Measurements from ENCODE around the gene MIOX. TPM values are rescaled to one million over a fixed set of nuclear protein-coding genes. Genes with fewer than 3 reads are reported as not detected.
"Not testable (repeated sequence)": the region's sequence is repeated elsewhere in the genome, so short reads cannot be mapped to it uniquely, and the experiment has no call there.

MIOX gene
- total RNA-seq, 2 donors from 2014 or later = 3.4 to 5.2 TPM

DNA sequence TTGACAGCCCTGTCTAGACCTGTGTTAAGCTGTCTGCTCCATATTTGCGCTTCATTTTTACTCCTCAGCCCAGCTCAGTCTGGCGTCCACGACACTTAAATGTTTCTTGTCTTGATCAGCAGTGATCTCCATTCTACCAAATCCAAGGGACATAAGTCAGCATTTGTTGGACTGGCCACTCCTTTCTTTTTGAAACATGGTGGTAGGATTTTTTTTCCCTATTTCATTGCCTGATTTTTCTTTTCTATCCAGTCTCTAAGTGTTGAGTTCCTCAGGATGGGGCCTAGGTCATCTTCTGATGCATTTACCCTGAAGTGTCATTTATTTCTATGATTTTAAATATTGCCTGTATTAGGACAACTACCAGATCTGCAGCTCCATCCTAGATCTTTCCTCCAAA lies 22.2 kb downstream of the MIOX start:
- Mint-ChIP-seq H3K4me3 (peak overlapping the region; percentile 85 to 89), H3K27ac (peak overlapping the region; percentile 70), H3K9me3 (no peaks in the 10 kb centered on the region), H3K36me3 (ENCODE audit: insufficient read depth in 2 of 2) (peaks cover 3 to 14% of the 10 kb centered on the region in 2 donors), H3K27me3 (ENCODE audit: low read depth) (no peaks in the 10 kb centered on the region), H3K4me1 (ENCODE audit: low read depth) (peaks cover 43% of the 10 kb centered on the region)
- DNase-seq = no peak
- no peak for ATAC-seq (replicated peaks in 1 of 2)

DNA sequence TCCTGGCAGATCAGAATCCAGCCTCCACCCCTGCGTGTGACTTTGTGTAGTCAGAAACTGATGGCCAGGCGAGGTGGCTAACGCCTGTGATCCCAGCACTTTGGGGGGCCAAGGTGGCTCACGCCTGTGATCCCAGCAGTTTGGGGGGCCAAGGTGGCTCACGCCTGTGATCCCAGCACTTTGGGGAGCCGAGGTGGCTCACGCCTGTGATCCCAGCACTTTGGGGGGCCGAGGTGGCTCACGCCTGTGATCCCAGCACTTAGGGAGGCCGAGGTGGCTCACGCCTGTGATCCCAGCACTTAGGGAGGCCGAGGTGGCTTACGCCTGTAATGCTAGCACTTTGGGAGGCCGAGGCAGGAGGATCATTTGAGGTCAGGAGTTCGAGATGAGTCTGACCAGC lies 26.5 kb downstream of the MIOX start:
- Mint-ChIP-seq H3K4me3 (no peak overlapping the region), H3K36me3 (ENCODE audit: insufficient read depth in 2 of 2) (peaks cover 6 to 24% of the 10 kb centered on the region in 2 donors), H3K4me1 (ENCODE audit: low read depth) (peaks cover 60% of the 10 kb centered on the region), H3K27me3 (ENCODE audit: low read depth) (no peaks in the 10 kb centered on the region), H3K27ac (no peak overlapping the region), H3K9me3 (no peaks in the 10 kb centered on the region)
- ATAC-seq (replicated peaks in 1 of 2) = no peak
- DNase-seq = no peak

DNA sequence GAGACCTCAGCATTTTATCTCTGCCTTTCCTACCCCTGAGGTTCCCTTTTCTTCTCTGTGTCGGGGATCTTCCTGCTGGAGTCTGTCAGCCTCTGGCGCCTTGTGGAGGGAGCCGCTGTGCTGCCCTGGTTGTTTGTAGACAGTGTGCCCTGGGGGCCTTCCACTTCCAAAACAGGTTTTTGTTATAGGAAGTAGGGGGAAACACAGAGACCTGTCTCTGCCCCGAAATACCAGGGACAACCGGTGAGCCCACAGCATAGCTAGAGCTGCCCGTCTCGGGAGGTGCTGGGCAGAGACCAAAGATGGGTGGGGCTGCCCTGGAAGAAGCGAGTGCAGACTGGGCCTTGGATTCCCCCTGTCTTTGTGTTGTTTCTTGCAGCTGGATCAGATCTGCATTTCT lies 29.4 kb downstream of the MIOX start:
- no peak for ATAC-seq (replicated peaks in 1 of 2)
- no peak overlapping the region for H3K27ac Mint-ChIP-seq

DNA sequence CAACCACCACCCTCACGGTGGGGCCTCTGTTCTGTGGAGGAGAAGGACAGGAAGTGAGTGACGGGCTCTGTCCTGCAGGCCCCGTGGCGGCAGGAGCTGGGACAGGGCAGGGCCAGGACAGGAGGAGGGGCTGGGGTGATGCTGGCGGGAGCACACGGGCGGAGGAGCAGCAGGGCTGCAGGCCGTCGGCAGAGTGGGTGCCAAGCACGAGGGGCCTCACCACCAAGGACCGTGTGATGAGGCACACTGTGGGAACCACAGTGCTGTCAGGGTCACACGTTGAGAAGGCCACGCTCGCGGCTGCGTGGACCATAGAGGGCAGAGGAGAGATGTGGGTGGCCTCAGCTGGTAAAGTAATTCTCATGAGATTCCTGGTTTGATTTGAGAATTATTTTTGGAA lies 30.2 kb downstream of the MIOX start:
- Mint-ChIP-seq H3K9me3 (no peaks in the 10 kb centered on the region), H3K36me3 (ENCODE audit: insufficient read depth in 2 of 2) (peaks cover 6 to 32% of the 10 kb centered on the region in 2 donors), H3K27ac (no peak overlapping the region), H3K4me1 (ENCODE audit: low read depth) (peaks cover 34% of the 10 kb centered on the region), H3K4me3 (no peak overlapping the region), H3K27me3 (ENCODE audit: low read depth) (no peaks in the 10 kb centered on the region)
- ATAC-seq (replicated peaks in 1 of 2) (no peak), DNase-seq (no peak)

More for the DNA sequence above, 29.4 kb downstream of the MIOX start:
- H3K9me3 Mint-ChIP-seq = no peaks in the 10 kb centered on the region
- no peak overlapping the region for H3K4me3 Mint-ChIP-seq
- peaks cover 6 to 31% of the 10 kb centered on the region in 2 donors for H3K36me3 Mint-ChIP-seq (ENCODE audit: insufficient read depth in 2 of 2)
- DNase-seq = no peak
- no peaks in the 10 kb centered on the region for H3K27me3 Mint-ChIP-seq (ENCODE audit: low read depth)
- peaks cover 38% of the 10 kb centered on the region for H3K4me1 Mint-ChIP-seq (ENCODE audit: low read depth)

DNA sequence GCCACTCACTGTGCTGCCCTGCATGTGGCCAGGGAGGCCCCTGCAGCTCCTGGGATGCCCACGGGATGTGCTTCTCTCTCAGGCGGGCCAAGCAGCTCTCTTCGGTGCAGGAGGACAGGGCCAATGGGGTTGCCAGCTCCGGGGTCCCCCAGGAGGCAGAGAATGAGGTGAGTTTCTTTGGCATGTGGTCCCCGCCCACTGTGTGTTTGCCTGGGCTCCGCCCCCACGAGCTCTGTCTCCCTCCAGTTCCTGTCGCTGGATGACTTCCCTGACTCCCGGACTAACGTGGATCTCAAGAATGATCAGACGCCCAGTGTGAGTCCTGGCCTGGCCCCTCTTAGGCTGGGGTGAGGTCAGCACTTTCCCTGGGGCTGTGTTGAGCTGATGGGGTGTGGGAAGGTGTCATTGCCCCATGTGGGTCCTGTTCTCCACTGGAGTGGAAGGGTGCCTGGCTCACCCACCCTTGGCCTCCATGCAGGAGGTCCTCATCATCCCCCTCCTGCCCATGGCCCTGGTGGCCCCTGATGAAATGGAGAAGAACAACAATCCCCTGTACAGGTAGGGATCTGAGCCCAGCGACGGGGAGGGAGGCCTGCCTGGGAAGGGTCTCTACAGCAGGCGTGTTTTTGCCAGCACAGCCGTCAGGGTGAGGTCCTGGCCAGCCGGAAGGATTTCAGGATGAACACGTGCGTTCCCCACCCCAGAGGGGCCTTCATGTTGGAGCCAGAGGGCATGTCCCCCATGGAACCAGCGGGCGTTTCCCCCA lies 31.0 kb downstream of the MIOX start:
- ATAC-seq (replicated peaks in 1 of 2) = no peak
- Mint-ChIP-seq H3K27me3 (ENCODE audit: low read depth) (no peaks in the 10 kb centered on the region), H3K4me1 (ENCODE audit: low read depth) (peaks cover 26% of the 10 kb centered on the region), H3K9me3 (no peaks in the 10 kb centered on the region), H3K27ac (no peak overlapping the region), H3K4me3 (no peak overlapping the region), H3K36me3 (ENCODE audit: insufficient read depth in 2 of 2) (peaks cover 3 to 27% of the 10 kb centered on the region in 2 donors)
- no peak for DNase-seq

DNA sequence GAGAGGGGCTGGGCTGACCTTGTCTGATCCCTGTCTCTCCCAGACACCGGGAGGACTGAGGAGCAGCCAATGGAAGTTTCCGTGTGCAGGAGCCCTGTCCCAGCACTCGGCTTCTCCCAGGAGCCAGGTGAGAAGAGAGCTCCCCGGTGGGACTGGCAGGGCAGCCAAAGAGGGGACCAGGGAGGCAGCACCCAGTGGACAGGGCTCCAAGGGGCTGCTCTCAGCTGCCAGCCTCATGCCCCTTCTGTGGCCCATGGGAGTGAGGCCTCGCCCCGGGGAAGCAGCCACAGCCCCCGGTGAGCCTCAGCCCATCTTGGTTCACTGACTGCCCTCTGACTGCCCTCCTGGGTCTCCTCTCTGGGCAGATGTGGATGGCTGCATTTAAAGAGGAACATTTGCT lies 31.9 kb downstream of the MIOX start:
- no peak for ATAC-seq (replicated peaks in 1 of 2)
- H3K4me3 Mint-ChIP-seq = no peak overlapping the region
- peaks cover 3 to 29% of the 10 kb centered on the region in 2 donors for H3K36me3 Mint-ChIP-seq (ENCODE audit: insufficient read depth in 2 of 2)
- no peaks in the 10 kb centered on the region for H3K27me3 Mint-ChIP-seq (ENCODE audit: low read depth)
- no peak overlapping the region for H3K27ac Mint-ChIP-seq
- peaks cover 25% of the 10 kb centered on the region for H3K4me1 Mint-ChIP-seq (ENCODE audit: low read depth)
- no peaks in the 10 kb centered on the region for H3K9me3 Mint-ChIP-seq
- no peak for DNase-seq

DNA sequence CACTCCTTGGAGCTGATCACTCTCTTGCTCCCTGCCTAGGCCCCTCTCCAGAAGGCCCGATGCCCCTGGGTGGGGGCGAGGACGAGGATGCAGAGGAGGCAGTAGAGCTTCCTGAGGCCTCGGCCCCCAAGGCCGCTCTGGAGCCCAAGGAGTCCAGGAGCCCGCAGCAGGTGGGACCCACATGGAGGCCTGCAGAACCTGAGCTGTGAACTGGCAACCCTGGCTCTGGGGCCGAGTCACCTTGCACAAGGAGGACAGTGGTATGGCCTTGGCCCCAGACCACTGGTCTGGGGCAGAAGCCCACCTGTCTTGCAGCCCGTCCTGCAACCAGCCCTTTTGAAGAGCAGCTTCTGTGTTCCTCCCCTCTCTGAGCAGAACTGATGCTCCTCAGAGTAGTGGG lies 32.5 kb downstream of the MIOX start:
- ATAC-seq (replicated peaks in 1 of 2) = no peak
- no peak for DNase-seq
- Mint-ChIP-seq H3K36me3 (ENCODE audit: insufficient read depth in 2 of 2) (peaks cover 3 to 27% of the 10 kb centered on the region in 2 donors), H3K27me3 (ENCODE audit: low read depth) (no peaks in the 10 kb centered on the region), H3K4me1 (ENCODE audit: low read depth) (peaks cover 24% of the 10 kb centered on the region), H3K9me3 (no peaks in the 10 kb centered on the region), H3K4me3 (no peak overlapping the region), H3K27ac (no peak overlapping the region)

DNA sequence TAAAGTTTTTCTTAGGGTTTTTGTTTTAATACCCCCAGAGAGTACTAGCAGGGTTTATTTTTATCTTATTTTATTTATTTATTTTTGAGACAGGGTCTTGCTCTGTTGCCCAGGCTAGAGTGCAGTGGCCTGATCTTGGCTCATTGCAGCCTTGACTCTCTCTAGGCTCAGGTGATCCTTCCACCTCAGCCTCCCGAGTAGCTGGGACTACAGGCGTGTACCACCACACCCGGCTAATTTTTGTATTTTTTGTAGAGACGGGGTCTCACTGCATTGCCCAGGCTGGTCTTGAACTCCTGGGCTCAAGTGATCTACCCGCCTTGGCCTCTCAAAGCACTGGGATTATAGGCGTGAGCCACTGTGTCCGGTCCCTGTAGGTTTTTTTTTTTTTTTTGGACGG lies 33.5 kb downstream of the MIOX start:
- H3K4me3 Mint-ChIP-seq; H3K27ac Mint-ChIP-seq; H3K27me3 Mint-ChIP-seq (ENCODE audit: low read depth); DNase-seq; H3K9me3 Mint-ChIP-seq; ATAC-seq (replicated peaks in 1 of 2): not testable (repeated sequence)
- Mint-ChIP-seq H3K4me1 (ENCODE audit: low read depth) (peaks cover 25% of the 10 kb centered on the region), H3K36me3 (ENCODE audit: insufficient read depth in 2 of 2) (peaks cover 4 to 24% of the 10 kb centered on the region in 2 donors)

DNA sequence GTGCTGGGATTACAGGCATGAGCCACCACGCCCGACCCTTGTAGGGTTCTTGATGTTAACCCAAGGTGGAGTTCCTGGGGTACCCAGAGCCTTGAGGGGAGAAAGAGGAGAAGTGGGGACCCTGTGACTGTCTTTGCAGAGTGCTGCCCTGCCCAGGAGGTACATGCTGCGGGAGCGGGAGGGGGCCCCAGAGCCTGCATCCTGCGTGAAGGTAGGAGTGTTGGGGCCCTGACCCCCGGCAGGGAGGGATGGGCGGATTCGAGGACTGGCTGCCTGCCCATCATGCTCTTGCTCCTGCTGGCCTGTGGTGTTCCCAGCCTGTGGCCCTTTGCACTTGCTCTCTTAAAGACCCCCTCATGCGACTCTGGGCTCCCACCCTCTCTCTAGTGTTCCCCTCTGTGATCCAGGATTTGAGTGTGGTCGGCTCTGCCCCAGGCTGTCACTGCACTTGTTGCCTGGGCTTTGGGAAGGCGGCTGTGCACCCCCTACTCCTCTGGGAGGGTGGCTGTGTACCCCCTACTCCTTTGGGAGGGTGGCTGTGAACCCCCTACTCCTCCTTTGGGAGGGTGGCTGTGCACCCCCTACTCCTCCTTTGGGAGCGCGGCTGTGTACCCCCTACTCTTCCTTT lies 34.3 kb downstream of the MIOX start:
- peaks cover 19% of the 10 kb centered on the region for H3K4me1 Mint-ChIP-seq (ENCODE audit: low read depth)
- no peak overlapping the region for H3K4me3 Mint-ChIP-seq
- H3K27ac Mint-ChIP-seq = no peak overlapping the region
- H3K9me3 Mint-ChIP-seq = no peaks in the 10 kb centered on the region
- DNase-seq = no peak
- H3K27me3 Mint-ChIP-seq (ENCODE audit: low read depth) = no peaks in the 10 kb centered on the region
- H3K36me3 Mint-ChIP-seq (ENCODE audit: insufficient read depth in 2 of 2) = peaks cover 4 to 21% of the 10 kb centered on the region in 2 donors
- ATAC-seq (replicated peaks in 1 of 2) = no peak

DNA sequence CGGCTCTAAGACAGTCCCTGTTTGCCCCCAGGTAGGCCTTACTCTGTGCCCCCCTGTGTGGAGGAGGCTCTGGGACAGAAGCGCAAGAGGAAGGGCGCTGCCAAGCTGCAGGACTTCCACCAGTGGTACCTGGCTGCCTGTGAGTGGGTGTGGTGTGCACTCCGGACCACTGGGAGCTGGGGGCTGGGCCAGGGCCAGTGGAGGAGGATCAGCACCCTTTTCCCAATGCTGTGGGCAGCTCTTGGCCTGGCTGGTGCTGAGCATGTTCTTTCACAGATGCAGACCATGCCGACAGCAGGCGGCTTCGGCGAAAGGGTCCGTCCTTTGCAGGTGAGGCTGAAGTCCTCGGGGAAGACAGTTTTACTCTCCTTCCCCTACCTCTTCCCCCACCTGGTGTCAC lies 35.1 kb downstream of the MIOX start:
- no peak overlapping the region for H3K4me3 Mint-ChIP-seq
- H3K36me3 Mint-ChIP-seq (ENCODE audit: insufficient read depth in 2 of 2) = peaks cover 4 to 16% of the 10 kb centered on the region in 2 donors
- H3K9me3 Mint-ChIP-seq = no peaks in the 10 kb centered on the region
- DNase-seq = no peak
- H3K27me3 Mint-ChIP-seq (ENCODE audit: low read depth) = no peaks in the 10 kb centered on the region
- peaks cover 19% of the 10 kb centered on the region for H3K4me1 Mint-ChIP-seq (ENCODE audit: low read depth)
- no peak for ATAC-seq (replicated peaks in 1 of 2)
- no peak overlapping the region for H3K27ac Mint-ChIP-seq

DNA sequence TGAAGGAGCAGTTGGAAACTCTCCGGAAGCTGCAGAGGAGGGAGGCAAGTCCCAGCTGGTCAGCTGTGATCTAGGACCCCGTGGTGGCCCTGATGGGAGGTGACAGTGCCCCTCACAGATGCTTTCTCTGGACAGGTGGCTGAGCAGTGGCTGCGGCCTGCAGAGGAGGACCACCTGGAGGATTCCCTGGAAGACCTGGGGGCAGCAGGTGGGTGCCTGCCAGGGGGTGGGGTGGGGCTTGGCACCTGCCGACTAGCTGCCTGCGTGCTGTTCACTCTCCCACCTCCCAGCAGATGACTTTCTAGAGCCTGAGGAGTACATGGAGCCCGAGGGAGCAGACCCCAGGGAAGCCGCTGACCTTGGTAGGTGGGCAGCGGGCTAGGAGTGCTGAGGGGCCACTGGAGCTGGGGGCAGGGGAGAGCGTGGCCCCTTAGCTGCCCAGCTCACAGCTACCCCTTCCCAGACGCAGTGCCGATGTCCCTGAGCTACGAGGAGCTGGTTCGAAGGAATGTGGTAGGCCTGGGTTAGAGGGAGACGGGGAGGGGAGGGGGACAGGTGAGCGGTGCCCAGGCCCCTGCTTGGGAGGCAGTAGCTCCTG lies 35.6 kb downstream of the MIOX start:
- no peak for DNase-seq
- H3K4me1 Mint-ChIP-seq (ENCODE audit: low read depth) = peaks cover 25% of the 10 kb centered on the region
- H3K27me3 Mint-ChIP-seq (ENCODE audit: low read depth) = no peaks in the 10 kb centered on the region
- no peaks in the 10 kb centered on the region for H3K9me3 Mint-ChIP-seq
- H3K4me3 Mint-ChIP-seq = no peak overlapping the region
- H3K27ac Mint-ChIP-seq = no peak overlapping the region
- peaks cover 4 to 18% of the 10 kb centered on the region in 2 donors for H3K36me3 Mint-ChIP-seq (ENCODE audit: insufficient read depth in 2 of 2)
- no peak for ATAC-seq (replicated peaks in 1 of 2)

DNA sequence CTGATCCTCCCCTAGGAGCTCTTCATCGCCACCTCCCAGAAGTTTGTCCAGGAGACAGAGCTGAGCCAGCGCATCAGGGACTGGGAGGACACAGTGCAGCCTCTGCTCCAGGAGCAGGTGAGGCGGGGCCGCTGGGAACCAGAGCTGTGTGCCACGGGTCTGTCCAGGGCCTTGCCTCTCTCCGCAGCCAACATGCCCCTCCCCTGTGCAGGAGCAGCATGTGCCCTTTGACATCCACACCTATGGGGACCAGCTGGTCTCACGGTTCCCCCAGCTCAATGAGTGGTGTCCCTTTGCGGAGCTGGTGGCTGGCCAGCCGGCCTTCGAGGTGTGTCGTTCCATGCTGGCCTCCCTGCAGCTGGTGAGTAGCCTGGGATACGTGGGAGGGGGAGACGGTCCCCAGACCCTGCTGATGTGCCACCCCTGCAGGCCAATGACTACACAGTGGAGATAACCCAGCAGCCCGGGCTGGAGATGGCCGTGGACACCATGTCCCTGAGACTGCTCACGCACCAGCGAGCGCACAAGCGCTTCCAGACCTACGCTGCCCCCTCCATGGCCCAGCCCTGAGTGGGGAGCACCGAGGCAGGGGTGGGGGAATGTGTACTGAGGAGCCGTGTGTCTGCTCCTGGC lies 36.3 kb downstream of the MIOX start:
- Mint-ChIP-seq H3K4me3 (peak overlapping the region; percentile 29), H3K36me3 (ENCODE audit: insufficient read depth in 2 of 2) (peaks cover 5 to 21% of the 10 kb centered on the region in 2 donors), H3K27me3 (ENCODE audit: low read depth) (no peaks in the 10 kb centered on the region), H3K27ac (no peak overlapping the region), H3K4me1 (ENCODE audit: low read depth) (peaks cover 31% of the 10 kb centered on the region), H3K9me3 (no peaks in the 10 kb centered on the region)
- no peak for DNase-seq
- no peak for ATAC-seq (replicated peaks in 1 of 2)

DNA sequence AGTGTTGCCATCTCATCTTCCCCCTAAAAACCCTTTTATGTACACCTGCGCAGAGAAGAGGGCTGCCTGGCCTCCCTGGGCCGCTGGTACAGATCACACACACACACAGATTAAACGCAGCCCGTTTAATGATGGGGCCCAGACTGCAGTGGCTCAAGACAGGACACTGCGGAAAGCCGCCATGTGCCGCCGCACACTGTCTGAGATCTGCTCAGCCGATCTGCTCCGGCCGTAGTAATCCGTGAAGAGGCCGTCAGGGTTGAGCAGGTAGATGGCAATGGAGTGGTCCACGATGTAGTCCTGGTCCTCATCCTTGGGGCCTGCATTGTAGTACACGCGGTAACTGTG lies 36.8 kb downstream of the MIOX start:
- DNase-seq (no peak), ATAC-seq (replicated peaks in 1 of 2) (no peak)
- H3K4me3 Mint-ChIP-seq = peak overlapping the region; percentile 29 to 96
- no peak overlapping the region for H3K27ac Mint-ChIP-seq
- no peaks in the 10 kb centered on the region for H3K27me3 Mint-ChIP-seq (ENCODE audit: low read depth)
- no peaks in the 10 kb centered on the region for H3K9me3 Mint-ChIP-seq
- peaks cover 9 to 22% of the 10 kb centered on the region in 2 donors for H3K36me3 Mint-ChIP-seq (ENCODE audit: insufficient read depth in 2 of 2)
- H3K4me1 Mint-ChIP-seq (ENCODE audit: low read depth) = peaks cover 34% of the 10 kb centered on the region
